ENCODE results near the gene IDH3G. TPM values are rescaled to one million over a fixed set of nuclear protein-coding genes. Genes with fewer than 3 reads are reported as not detected.
A peak's percentile ranks its signal among the peaks of the same experiment; 100 is the strongest.

IDH3G gene
- total and polyA plus RNA-seq, 2 experiments from 2014 or later: 41.4 to 49.0 TPM

DNA sequence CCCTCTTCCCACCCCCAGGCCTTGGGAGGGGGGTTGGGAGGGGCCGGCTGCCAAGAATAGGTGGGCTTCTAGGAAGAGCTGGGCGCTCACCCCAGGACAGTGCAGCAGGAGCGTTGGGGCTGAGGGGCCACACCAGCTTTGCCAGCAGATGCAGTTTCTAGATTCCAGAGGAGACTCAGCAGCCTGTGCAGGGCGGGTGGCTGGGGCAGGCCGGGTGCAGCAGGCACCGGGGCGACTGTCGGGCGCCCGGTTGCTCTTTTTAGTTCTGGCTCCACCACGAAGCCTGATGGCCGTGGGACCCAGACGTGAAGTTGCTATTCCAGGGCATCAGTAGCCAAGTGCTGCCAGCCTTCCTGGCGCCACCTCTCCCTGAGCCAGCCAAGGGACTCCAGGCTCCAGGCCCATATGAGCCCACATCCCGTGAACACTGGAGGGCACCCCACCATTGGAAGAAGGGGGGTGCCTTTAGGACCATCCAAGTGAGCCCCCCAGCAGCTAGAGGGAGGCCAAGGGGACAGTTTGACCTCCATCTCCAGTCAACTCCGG, 6.1 kb upstream of the IDH3G start (continued):
- TF ChIP-seq, protein P1, sequence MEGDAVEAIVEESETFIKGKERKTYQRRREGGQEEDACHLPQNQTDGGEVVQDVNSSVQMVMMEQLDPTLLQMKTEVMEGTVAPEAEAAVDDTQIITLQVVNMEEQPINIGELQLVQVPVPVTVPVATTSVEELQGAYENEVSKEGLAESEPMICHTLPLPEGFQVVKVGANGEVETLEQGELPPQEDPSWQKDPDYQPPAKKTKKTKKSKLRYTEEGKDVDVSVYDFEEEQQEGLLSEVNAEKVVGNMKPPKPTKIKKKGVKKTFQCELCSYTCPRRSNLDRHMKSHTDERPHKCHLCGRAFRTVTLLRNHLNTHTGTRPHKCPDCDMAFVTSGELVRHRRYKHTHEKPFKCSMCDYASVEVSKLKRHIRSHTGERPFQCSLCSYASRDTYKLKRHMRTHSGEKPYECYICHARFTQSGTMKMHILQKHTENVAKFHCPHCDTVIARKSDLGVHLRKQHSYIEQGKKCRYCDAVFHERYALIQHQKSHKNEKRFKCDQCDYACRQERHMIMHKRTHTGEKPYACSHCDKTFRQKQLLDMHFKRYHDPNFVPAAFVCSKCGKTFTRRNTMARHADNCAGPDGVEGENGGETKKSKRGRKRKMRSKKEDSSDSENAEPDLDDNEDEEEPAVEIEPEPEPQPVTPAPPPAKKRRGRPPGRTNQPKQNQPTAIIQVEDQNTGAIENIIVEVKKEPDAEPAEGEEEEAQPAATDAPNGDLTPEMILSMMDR (conservative IDR thresholded peaks at IDR 0.05; ENCODE audit: low read depth in 2 of 2): peak in 1 of 2 experiments; percentile 32; a peak in 2 of 4 replicates
- TF ChIP-seq POLR2AphosphoS5 (IDR thresholded peaks at IDR 0.05; ENCODE audit: low read depth): peak; percentile 27

GRCh38 chrX:153799326-153799725, 5.2 kb upstream of the IDH3G start:
- H3K4me1 ChIP-seq (ENCODE audit: insufficient read depth): no peaks in the 10 kb centered on the region
- Mint-ChIP-seq H3K4me1 (peaks cover 16% of the 10 kb centered on the region; the same call in 2 of the 3 replicates), H3K9me3 (no peaks in the 10 kb centered on the region), H3K27me3 (ENCODE audit: insufficient read depth, low read depth, poor library complexity) (peaks cover 12% of the 10 kb centered on the region), H3K4me3 (no peak overlapping the region), H3K27ac (no peak overlapping the region), H3K36me3 (ENCODE audit: low read depth) (peaks cover 36% of the 10 kb centered on the region)
- H3K79me2 ChIP-seq (replicated peaks; ENCODE audit: insufficient read depth): peaks cover 16% of the 10 kb centered on the region
- no peaks in the 10 kb centered on the region for H3K9me2 ChIP-seq (ENCODE audit: insufficient read depth)
- H2AFZ ChIP-seq: no peak overlapping the region
- H3K27ac ChIP-seq (ENCODE audit: low read depth): no peak overlapping the region
- no peaks in the 10 kb centered on the region for H3K27me3 ChIP-seq (ENCODE audit: insufficient read depth)
- H4K20me1 ChIP-seq (replicated peaks; ENCODE audit: insufficient read depth): 0 out of 2 replicates have a peak, but pooled peaks cover 3% of the 10 kb centered on the region
- no peak for TF ChIP-seq ZNF114 (CRISPR knock-in tag; IDR thresholded peaks at IDR 0.05)
- ATAC-seq (no peak), DNase-seq (ENCODE audit: low spot score) (no peak)
- H3K4me3 ChIP-seq: no peak overlapping the region
- no peak overlapping the region for H3K4me2 ChIP-seq
- 0 out of 2 replicates have a peak, but pooled peaks cover 2% of the 10 kb centered on the region for H3F3A ChIP-seq (replicated peaks; ENCODE audit: low read depth)
- no peaks in the 10 kb centered on the region for H3K36me3 ChIP-seq (ENCODE audit: insufficient read depth)

GRCh38 chrX:153797415-153798015, 3.3 kb upstream of the IDH3G start:
- H3K4me3 Mint-ChIP-seq: no peak overlapping the region
- DNase-seq (ENCODE audit: low spot score) (no peak), ATAC-seq (no peak)
- H3K4me1 Mint-ChIP-seq: peaks cover 17% of the 10 kb centered on the region
- no peak overlapping the region for H3K27ac ChIP-seq (ENCODE audit: low read depth)
- H3K27me3 Mint-ChIP-seq (ENCODE audit: insufficient read depth, low read depth, poor library complexity): peaks cover 14% of the 10 kb centered on the region
- H3K4me3 ChIP-seq: no peak overlapping the region
- H3K9me2 ChIP-seq (ENCODE audit: insufficient read depth): no peaks in the 10 kb centered on the region
- H3K36me3 ChIP-seq (ENCODE audit: insufficient read depth): no peaks in the 10 kb centered on the region
- H2AFZ ChIP-seq: no peak overlapping the region
- 0 out of 2 replicates have a peak, but pooled peaks cover 3% of the 10 kb centered on the region for H4K20me1 ChIP-seq (replicated peaks; ENCODE audit: insufficient read depth)
- H3K4me2 ChIP-seq: no peak overlapping the region
- H3K4me1 ChIP-seq (ENCODE audit: insufficient read depth): no peaks in the 10 kb centered on the region
- no peaks in the 10 kb centered on the region for H3K9me3 Mint-ChIP-seq
- H3F3A ChIP-seq (replicated peaks; ENCODE audit: low read depth): 0 out of 2 replicates have a peak, but pooled peaks cover 2% of the 10 kb centered on the region
- no peak overlapping the region for H3K27ac Mint-ChIP-seq
- H3K27me3 ChIP-seq (ENCODE audit: insufficient read depth): no peaks in the 10 kb centered on the region
- peaks cover 28% of the 10 kb centered on the region for H3K79me2 ChIP-seq (replicated peaks; ENCODE audit: insufficient read depth)
- peaks cover 31% of the 10 kb centered on the region for H3K36me3 Mint-ChIP-seq (ENCODE audit: low read depth)
- TF ChIP-seq, protein P2, sequence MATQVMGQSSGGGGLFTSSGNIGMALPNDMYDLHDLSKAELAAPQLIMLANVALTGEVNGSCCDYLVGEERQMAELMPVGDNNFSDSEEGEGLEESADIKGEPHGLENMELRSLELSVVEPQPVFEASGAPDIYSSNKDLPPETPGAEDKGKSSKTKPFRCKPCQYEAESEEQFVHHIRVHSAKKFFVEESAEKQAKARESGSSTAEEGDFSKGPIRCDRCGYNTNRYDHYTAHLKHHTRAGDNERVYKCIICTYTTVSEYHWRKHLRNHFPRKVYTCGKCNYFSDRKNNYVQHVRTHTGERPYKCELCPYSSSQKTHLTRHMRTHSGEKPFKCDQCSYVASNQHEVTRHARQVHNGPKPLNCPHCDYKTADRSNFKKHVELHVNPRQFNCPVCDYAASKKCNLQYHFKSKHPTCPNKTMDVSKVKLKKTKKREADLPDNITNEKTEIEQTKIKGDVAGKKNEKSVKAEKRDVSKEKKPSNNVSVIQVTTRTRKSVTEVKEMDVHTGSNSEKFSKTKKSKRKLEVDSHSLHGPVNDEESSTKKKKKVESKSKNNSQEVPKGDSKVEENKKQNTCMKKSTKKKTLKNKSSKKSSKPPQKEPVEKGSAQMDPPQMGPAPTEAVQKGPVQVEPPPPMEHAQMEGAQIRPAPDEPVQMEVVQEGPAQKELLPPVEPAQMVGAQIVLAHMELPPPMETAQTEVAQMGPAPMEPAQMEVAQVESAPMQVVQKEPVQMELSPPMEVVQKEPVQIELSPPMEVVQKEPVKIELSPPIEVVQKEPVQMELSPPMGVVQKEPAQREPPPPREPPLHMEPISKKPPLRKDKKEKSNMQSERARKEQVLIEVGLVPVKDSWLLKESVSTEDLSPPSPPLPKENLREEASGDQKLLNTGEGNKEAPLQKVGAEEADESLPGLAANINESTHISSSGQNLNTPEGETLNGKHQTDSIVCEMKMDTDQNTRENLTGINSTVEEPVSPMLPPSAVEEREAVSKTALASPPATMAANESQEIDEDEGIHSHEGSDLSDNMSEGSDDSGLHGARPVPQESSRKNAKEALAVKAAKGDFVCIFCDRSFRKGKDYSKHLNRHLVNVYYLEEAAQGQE (IDR thresholded peaks at IDR 0.05; ENCODE audit: unreplicated experiment): no peak
- TF ChIP-seq ZNF462 (CRISPR knock-in tag; IDR thresholded peaks at IDR 0.05) (no peak), POLR2AphosphoS5 (IDR thresholded peaks at IDR 0.05; ENCODE audit: low read depth) (no peak), EZH2phosphoT487 (IDR thresholded peaks at IDR 0.05; ENCODE audit: unreplicated experiment) (no peak), ZNF331 (CRISPR knock-in tag; IDR thresholded peaks at IDR 0.05; ENCODE audit: low read depth) (no peak), ZNF114 (CRISPR knock-in tag; IDR thresholded peaks at IDR 0.05) (no peak)
